Measurements from ENCODE around the gene EDEM2. TPM values are rescaled to one million over a fixed set of nuclear protein-coding genes. Genes with fewer than 3 reads are reported as not detected.
"Not testable (repeated sequence)": the region's sequence is repeated elsewhere in the genome, so short reads cannot be mapped to it uniquely, and the experiment has no call there.

Gene EDEM2
- total RNA-seq, 1 donor from 2014 or later: 12.7 TPM

DNA sequence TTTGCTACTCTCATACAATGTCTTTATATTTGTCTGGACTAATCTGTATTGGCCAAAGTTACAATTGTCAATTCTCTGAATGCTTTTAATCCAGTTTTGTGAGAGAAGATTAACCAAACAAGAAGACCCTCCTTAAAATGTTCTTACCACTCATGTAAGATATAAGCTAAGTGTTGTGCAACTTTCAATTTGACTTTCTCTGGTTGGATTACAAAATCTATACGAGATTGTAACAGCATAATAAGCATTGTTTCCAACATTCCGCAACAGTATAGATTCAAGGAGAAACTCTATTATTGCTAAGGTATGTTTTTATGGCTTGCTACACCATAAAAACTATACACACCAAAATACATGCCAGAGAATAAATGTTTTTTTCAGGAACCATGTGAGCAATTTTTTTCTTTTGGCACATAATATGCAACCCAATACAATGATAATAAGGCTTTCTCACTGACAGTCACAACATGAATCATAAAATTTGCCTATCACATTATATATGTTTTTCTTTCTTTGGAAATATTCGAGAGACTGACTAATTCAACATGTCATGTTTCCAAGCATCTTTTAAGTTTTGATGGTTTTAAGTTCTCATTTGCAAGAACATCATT, 42.3 kb downstream of the EDEM2 start:
- no peak for DNase-seq (ENCODE audit: missing footprints)
- ATAC-seq: no peak
- intact Hi-C loops (cut with DNase I): no loop called here

- intact Hi-C loops (cut with DNase I): no loop called here
- no peak for ATAC-seq
- no peak for DNase-seq (ENCODE audit: missing footprints)
Observed at GRCh38 chr20:35101620-35102019, 45.5 kb downstream of the EDEM2 start.

- no peak for ATAC-seq
- DNase-seq (ENCODE audit: missing footprints): no peak
- intact Hi-C loops (cut with DNase I): loop anchor here (5.0 kb wide), 3 partner anchors 41 to 221 kb away; partner anchors contain the start of gene GGT7
Observed at GRCh38 chr20:35093267-35093884, 53.8 kb downstream of the EDEM2 start.

DNA sequence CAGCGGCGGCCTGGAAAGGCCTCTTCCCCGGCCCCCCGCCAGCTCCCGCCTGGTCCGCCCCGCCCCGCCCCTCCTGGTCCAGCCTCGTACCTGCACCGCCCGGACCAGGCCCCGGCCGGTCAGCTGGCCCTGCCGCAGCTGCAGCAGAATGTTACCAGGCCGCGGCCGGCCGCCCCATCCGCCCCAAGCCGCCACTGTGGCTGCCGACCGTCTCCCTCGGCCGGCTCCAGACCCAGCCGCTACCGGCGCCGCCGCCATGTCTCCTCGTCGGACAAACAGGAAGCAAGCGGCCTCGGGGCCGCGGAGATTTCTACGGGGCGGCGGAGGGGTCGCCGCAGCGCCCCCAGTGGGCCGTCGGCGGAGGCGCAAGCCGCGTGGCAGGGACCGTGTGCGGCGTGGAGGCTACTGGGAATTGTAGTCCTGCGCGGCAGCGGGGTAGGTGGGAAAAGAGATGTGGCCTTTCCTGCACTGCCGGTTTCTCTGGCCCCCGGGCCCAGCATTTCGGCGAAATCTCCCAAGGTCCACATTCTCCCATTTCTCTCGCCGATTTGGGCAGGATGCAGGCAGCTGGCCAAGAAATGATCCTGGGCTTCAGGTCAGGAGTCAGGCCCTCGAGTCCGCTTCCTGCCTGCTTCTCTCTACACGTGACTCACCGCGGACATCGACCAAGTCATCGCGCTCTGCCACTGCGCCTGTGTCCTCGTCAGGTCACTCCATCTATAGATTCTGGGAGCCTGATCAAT, 54.4 kb downstream of the EDEM2 start, which contains the start of gene TRPC4AP:
Gene TRPC4AP, minus strand, starts transcription at position 284 of the 743 bp plus-strand sequence. Its CDS starts 26 bp downstream, at position 258.
- DNase-seq (ENCODE audit: missing footprints) (peak; percentile 98), ATAC-seq (peak; percentile 97)
- intact Hi-C loops (cut with DNase I): loop anchor here (5.0 kb wide), 3 partner anchors 40 to 220 kb away; partner anchors contain the start of gene GGT7

DNA sequence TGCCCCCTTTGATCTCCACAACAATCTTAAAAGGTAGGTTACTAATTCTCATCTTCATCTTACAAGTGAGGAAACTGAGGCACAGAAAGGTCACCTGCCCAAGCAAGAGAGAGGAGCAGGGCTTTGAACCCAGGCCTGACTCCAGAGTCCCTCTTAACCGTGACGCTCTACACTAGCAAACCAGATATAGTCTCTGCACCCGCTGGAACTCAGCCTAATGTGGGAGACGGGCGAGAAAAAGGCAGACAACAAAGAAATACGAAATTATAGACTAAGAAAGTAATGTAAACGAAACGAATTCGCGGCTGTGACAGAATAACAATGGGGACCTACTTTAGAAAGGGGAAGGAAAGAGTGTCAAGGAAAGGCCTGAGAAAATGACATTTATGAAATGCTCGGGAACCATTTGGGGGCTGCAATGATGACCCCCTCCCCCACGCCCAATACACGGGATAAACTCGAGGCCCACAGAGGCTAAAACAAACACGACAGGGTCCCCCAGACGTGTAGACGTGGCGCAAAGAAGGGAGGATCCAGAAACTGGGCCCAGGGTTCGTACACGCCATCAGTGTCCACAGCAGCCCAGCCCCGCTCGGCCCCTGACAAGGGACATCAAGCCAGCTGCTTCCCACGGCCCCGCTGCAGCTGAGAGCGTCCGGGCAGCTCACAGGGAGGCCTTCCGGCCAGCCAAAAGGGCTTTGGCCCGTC, 55.2 kb downstream of the EDEM2 start:
- ATAC-seq (no peak), DNase-seq (ENCODE audit: missing footprints) (no peak)
- intact Hi-C loops (cut with DNase I): loop anchor here (5.0 kb wide), 3 partner anchors 40 to 220 kb away; partner anchors contain the start of gene GGT7

GRCh38 chr20:35088231-35089145, 58.6 kb downstream of the EDEM2 start:
- intact Hi-C loops (cut with DNase I): no loop called here
- ATAC-seq: no peak
- DNase-seq (ENCODE audit: missing footprints): no peak

DNA sequence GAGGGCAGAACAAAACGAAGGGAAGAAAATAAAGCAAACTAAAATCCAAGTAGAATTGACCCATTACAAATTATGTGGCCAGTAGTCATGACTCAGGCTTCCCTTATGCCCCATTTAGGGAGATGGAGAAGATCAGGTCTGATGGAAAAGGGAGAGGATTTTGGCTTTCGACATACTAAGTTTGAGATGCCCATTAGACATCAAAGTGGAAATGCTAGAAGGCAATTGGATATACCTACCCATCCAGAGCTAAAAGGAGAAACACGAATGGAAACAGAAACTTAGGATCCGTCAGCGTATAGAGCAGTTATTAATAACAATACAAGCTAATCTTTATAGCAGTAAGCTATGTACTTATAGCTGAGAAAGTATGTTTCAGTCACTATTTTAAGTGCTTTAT, 59.3 kb downstream of the EDEM2 start:
- intact Hi-C loops (cut with DNase I): no loop called here
- ATAC-seq: no peak
- no peak for DNase-seq (ENCODE audit: missing footprints)

- no peak for ATAC-seq
- intact Hi-C loops (cut with DNase I): no loop called here
- no peak for DNase-seq (ENCODE audit: missing footprints)
Observed at GRCh38 chr20:35087355-35087754, 59.8 kb downstream of the EDEM2 start.

DNA sequence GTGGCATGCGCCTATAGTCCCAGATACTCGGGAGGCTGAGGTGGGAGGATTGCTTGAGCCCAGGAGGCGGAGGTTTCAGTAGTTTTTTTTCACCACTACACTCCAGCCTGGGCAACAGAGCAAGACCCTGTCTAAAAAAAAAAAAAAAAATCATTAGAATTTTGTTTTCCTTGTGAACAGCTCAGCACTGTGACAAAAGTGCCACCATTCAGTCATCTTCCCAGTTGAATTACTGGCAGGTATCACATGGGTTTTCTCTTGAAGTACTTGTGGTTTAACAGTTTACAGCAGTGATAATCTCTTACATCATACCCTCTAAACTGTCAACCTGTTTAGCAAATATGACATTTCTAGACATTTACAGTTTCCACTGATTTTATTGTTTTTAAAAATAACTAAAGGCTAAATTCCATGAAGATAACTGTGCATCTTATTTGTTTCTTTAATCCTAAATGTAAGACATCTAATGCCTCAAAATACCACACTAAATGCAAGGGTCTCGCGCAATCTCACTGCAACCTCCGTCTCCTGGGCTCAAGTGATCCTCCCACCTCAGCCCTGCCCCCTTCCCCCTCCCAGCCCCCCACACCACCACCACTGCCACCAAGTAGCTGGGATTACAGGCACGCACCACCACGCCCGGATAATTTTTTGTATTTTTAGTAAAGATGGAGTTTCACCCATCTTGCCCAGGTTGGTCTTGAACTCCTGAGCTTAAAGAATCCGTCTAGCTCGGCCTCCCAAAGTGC, 61.5 kb downstream of the EDEM2 start:
- intact Hi-C loops (cut with DNase I): no loop called here

GRCh38 chr20:35084998-35085397, 62.1 kb downstream of the EDEM2 start:
- ATAC-seq (no peak), DNase-seq (ENCODE audit: missing footprints) (no peak)
- intact Hi-C loops (cut with DNase I): no loop called here

More for the DNA sequence above, 61.5 kb downstream of the EDEM2 start:
- ATAC-seq (no peak), DNase-seq (ENCODE audit: missing footprints) (no peak)

GRCh38 chr20:35080348-35080642, 66.8 kb downstream of the EDEM2 start:
- intact Hi-C loops (cut with DNase I); DNase-seq (ENCODE audit: missing footprints); ATAC-seq: not testable (repeated sequence)

DNA sequence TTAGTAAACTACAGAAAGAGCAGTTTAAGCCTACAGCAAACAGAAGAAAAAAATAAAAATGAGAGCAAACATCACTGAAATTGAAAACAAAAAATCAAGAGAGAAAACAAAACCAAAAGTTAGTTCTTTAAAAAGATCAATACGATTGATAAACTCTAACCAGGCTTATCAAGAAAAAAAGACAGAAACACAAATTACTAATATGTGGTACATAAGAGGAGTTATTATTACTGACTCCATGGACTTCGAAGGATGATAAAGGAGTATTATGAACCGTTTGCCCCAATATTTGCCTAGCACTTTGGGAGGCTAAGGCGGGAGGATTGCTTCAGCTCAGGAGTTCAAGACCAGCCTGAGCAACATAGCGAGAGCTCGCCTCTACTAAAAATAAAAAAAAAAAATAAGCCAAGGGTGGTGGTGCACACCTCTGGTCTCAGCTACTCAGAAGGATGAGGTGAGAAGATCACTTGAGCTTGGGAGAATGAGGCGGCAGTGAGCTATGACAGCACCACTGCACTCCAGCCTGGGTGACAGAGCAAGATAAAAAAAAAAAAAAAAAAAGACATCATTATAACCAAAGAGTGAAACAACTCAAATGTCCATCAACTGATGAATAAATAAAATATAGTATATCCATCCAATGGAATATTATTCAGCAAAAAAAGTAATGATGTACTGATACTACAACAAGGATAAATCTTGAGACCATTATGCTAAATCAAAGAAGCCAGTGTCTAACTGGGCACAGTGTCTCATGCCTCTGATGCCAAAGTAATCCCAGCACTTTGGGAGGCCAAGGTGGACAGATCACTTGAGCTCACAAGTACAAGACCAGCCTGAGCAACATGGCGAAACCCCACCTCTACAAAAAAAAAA, 67.4 kb downstream of the EDEM2 start:
- DNase-seq (ENCODE audit: missing footprints) (no peak), ATAC-seq (no peak)
- intact Hi-C loops (cut with DNase I): no loop called here

DNA sequence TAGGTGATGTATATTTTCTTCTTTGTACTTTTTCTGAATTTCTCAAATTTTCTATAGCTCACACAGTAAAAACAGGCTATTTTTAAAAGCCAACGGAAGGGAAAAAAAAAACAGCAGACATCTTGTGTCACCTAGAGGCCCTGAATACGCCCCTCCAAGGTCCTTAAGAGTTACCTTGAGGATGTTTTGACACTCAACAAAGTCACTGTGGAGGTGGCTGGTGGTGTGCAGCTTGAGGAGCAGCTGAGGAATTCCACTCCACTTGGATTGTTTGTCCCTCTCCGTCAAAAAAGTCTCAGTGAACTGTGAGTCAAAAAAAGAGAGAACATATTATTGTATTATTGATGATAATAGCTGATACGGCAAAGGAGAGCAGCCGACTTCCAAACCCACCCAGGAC, 69.3 kb downstream of the EDEM2 start:
- intact Hi-C loops (cut with DNase I): no loop called here
- DNase-seq (ENCODE audit: missing footprints) (no peak), ATAC-seq (no peak)

DNA sequence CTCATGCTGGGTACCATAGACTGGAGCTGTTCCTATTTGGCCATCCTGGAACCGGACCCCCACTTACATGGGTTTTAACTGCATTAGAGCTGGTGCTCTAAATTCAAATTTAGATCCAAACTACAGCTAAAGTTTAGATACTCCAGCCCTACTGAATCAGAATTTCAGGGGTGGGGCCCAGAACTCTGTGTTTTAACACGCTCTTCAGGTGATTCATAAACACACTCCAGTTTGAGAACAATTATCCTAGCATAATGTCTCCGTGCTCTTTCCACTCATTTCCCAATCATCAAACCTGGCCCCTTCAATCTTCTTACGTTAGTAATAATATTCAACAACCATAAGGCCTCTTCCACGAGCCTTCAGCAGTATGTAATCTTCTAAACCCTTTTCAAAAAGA, 69.8 kb downstream of the EDEM2 start:
- intact Hi-C loops (cut with DNase I): no loop called here
- DNase-seq (ENCODE audit: missing footprints) (no peak), ATAC-seq (no peak)

GRCh38 chr20:35071436-35072153, 75.5 kb downstream of the EDEM2 start:
- intact Hi-C loops (cut with DNase I); ATAC-seq; DNase-seq (ENCODE audit: missing footprints): not testable (repeated sequence)

DNA sequence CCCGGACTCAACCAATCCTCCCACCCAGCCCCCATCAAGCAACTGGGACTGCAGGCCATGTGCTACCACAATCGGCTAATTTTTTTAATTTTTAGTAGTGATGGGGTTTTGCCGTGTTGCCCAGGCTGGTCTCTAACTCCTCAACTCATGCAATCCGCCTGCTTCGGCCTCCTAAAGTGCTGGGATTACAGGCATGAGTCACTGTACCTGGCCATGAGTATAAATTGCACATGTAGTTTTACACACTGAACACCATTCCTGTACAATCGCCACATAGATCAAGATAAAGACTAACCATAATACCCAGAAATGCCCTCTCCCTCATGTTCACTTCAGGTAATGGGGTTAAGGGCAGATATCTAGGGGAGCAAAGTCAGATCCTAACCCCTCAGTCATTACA, 80.9 kb downstream of the EDEM2 start:
- intact Hi-C loops (cut with DNase I): no loop called here
- no peak for ATAC-seq

More for the DNA sequence above, 80.9 kb downstream of the EDEM2 start:
- no peak for DNase-seq (ENCODE audit: missing footprints)

All from Right ventricle myocardium inferior (tissue), 1 donor.